SJCRH30 (cell line): ENCODE data around the gene SBK1. TPM values are rescaled to one million over a fixed set of nuclear protein-coding genes. Genes with fewer than 3 reads are reported as not detected.
A peak's percentile ranks its signal among the peaks of the same experiment; 100 is the strongest.

Experiments
- DNase-seq, 2 experiments: peaks; one replicate each; pipeline ENCODE4 v3.0.0-alpha.2; 2015 to 2020
- H3K27ac ChIP-seq: fragments of 250-450 bp; sonication (Bioruptor Pico); 2 replicates; pipeline ENCODE4 v1.5.1; 2020; ENCODE audit warnings: mild to moderate bottlenecking, moderate library complexity
- H3K27me3 ChIP-seq: fragments of 250-450 bp; sonication (Bioruptor Pico); 2 replicates; pipeline ENCODE4 v1.5.1; 2020; ENCODE audit warnings: mild to moderate bottlenecking, moderate library complexity
- H3K36me3 ChIP-seq: fragments of 250-450 bp; sonication (Bioruptor Pico); 2 replicates; pipeline ENCODE4 v1.5.1; 2020; ENCODE audit warnings: mild to moderate bottlenecking, moderate library complexity
- H3K4me1 ChIP-seq: fragments of 250-450 bp; sonication (Bioruptor Pico); 2 replicates; pipeline ENCODE4 v1.5.1; 2020; ENCODE audit warnings: mild to moderate bottlenecking, moderate library complexity
- H3K4me3 ChIP-seq: fragments of 250-450 bp; sonication (Bioruptor Pico); 2 replicates; pipeline ENCODE4 v1.5.1; 2020; ENCODE audit warnings: mild to moderate bottlenecking, moderate library complexity
- H3K9me3 ChIP-seq: fragments of 250-450 bp; sonication (Bioruptor Pico); replicated peaks from 2 replicates; pipeline ENCODE4 v1.5.1; 2020; ENCODE audit warnings: mild to moderate bottlenecking, moderate library complexity
- total RNA-seq: library from RNA; depleted of rRNA; stranded (reverse); fragments of >200 nt; shearing (Covaris generic); gene quantifications from 2 replicates; pipeline ENCODE4 v1.2.3, GENCODE V29; 2014

Gene SBK1
- total RNA-seq, 1 experiment from 2014 or later, result 0.59 TPM

DNA sequence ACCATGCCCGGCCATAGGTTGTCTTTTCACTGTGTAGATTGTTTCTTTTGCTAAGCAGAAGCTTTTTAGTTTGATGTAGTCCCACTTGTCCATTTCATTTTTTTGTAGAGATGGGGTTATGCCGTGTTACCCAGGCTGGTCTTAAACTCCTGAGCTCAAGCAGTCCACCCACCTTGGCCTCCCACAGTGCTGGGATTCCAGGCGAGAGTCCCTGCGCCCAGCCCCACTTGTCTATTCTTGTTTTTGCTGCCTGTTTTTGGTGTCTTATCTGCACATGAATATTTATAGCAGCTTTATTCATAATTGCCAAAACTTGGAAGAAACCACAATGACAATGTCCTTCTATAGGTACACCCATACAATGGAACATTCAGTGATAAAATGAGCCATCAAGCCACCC, 18.8 kb upstream of the SBK1 start:
- no peak for DNase-seq
- no peak overlapping the region for H3K27ac ChIP-seq
- no peaks in the 10 kb centered on the region for H3K4me1 ChIP-seq
- no peaks in the 10 kb centered on the region for H3K9me3 ChIP-seq
- peaks cover 4% of the 10 kb centered on the region; the same call in 1 of the 2 replicates for H3K27me3 ChIP-seq
- no peak overlapping the region for H3K4me3 ChIP-seq
- H3K36me3 ChIP-seq, result no peaks in the 10 kb centered on the region

- no peak overlapping the region for H3K27ac ChIP-seq
- H3K36me3 ChIP-seq, result no peaks in the 10 kb centered on the region
- H3K27me3 ChIP-seq, result peaks cover 4% of the 10 kb centered on the region; the same call in 1 of the 2 replicates
- no peak for DNase-seq
- H3K4me3 ChIP-seq, result no peak overlapping the region
- no peaks in the 10 kb centered on the region for H3K9me3 ChIP-seq
- H3K4me1 ChIP-seq, result no peaks in the 10 kb centered on the region
These were observed 17.6 kb upstream of the SBK1 start for GRCh38 chr16:28274676-28275075.

DNA sequence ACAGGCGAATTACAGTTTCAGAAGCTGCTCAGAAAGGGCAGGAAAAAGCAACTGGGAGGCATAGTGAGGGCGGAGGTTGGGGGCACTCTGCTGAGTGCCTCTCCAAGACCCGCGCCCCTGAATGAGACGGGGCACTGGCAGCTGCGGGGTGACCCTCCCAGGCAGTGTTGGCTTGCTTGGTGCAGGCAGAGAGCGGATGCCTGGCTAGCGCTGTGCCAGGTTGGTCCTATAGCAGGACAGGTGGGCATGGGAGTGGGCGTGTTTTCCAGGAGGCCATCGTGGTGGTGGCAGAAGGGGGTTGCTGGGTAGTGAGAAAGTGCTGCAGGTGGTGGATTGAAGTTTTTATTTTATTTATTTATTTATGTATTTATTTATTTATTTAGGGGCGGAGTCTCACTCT, 16.0 kb upstream of the SBK1 start:
- no peak overlapping the region for H3K4me3 ChIP-seq
- no peak for DNase-seq
- H3K27ac ChIP-seq, result no peak overlapping the region
- H3K4me1 ChIP-seq, result no peaks in the 10 kb centered on the region
- no peaks in the 10 kb centered on the region for H3K9me3 ChIP-seq
- peaks cover 4% of the 10 kb centered on the region; the same call in 1 of the 2 replicates for H3K27me3 ChIP-seq
- no peaks in the 10 kb centered on the region for H3K36me3 ChIP-seq

GRCh38 chr16:28277537-28278388, 14.6 kb upstream of the SBK1 start:
- Histone ChIP-seq H3K27ac (no peak overlapping the region), H3K27me3 (peaks cover 4% of the 10 kb centered on the region; the same call in 1 of the 2 replicates), H3K9me3 (no peaks in the 10 kb centered on the region), H3K36me3 (no peaks in the 10 kb centered on the region), H3K4me3 (peak overlapping the region; percentile 63), H3K4me1 (no peaks in the 10 kb centered on the region)
- peak; percentile 77 to 86 for DNase-seq

DNA sequence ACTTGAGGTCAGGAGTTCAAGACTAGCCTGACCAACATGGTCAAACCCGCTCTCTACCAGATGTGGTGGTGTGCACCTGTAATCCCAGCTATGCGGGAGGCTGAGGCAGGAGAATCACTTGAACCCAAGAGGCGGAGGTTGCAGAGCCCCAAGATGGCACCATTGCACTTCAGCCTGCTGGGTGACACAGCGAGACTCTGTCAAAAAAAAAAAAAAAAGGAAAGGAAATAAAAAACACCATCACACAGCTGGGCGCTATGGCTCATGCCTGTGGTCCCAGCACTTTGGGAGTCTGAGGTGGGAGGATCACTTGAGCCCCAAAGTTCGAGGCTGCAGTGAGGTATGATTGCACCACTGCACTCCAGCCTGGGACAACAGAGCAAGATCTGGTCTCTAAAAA, 13.3 kb upstream of the SBK1 start:
- H3K27me3 ChIP-seq, result no peaks in the 10 kb centered on the region; the same call in 1 of the 2 replicates
- H3K4me3 ChIP-seq, result no peak overlapping the region
- no peaks in the 10 kb centered on the region for H3K4me1 ChIP-seq
- H3K27ac ChIP-seq, result no peak overlapping the region
- no peaks in the 10 kb centered on the region for H3K36me3 ChIP-seq
- DNase-seq, result no peak
- H3K9me3 ChIP-seq, result no peaks in the 10 kb centered on the region

GRCh38 chr16:28280881-28281836, 11.2 kb upstream of the SBK1 start:
- Histone ChIP-seq H3K4me3 (no peak overlapping the region), H3K36me3 (no peaks in the 10 kb centered on the region), H3K27ac (no peak overlapping the region), H3K27me3 (no peaks in the 10 kb centered on the region; the same call in 1 of the 2 replicates), H3K4me1 (no peaks in the 10 kb centered on the region), H3K9me3 (no peaks in the 10 kb centered on the region)
- DNase-seq, result no peak

GRCh38 chr16:28282045-28282444, 10.3 kb upstream of the SBK1 start:
- no peaks in the 10 kb centered on the region for H3K9me3 ChIP-seq
- no peaks in the 10 kb centered on the region for H3K36me3 ChIP-seq
- no peak overlapping the region for H3K27ac ChIP-seq
- H3K4me1 ChIP-seq, result no peaks in the 10 kb centered on the region
- no peaks in the 10 kb centered on the region; the same call in 1 of the 2 replicates for H3K27me3 ChIP-seq
- DNase-seq, result no peak
- no peak overlapping the region for H3K4me3 ChIP-seq

- no peak for DNase-seq
- Histone ChIP-seq H3K9me3 (no peaks in the 10 kb centered on the region), H3K36me3 (no peaks in the 10 kb centered on the region), H3K4me3 (no peak overlapping the region), H3K27me3 (no peaks in the 10 kb centered on the region), H3K27ac (no peak overlapping the region), H3K4me1 (no peaks in the 10 kb centered on the region)
These were observed 9.2 kb upstream of the SBK1 start for GRCh38 chr16:28283173-28283572.

DNA sequence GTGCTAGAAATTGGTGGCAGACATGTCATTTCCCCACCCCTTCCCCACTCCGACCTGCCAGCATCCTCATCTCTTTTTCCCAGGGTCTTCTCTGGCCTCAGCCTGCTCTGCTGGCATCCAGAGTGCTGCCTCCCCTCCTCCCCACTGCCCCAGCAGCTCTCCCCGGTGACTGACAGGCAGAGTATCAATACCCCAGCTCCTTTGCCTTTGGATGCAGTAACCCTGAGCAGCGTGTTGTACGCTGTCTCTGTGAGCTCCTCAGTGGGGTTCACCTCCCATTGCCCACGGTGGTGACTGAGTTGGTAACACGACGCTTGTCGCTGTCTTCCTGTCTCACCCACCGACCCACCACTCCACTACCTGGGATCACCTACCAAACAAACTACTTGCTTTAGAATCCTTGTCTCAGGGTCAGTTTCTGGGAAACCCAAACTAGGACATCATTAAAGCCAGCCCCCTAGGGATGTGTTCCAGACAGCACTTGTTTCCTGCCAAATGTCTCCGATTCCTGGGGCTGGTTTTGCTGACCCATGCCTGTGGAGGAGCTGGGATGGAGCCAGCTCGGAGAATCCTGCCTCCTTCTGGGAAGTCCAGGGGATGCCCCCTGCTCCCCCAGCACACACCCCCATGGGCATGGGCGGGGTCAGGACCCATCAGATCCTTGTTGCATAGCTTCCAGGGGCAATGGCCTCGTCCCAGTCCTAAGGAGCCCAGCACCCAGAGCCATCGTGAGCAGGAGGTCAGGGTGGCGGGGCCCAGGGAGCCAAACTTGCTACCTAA, 8.3 kb upstream of the SBK1 start:
- H3K9me3 ChIP-seq, result no peaks in the 10 kb centered on the region
- no peak for DNase-seq
- no peak overlapping the region for H3K4me3 ChIP-seq
- no peaks in the 10 kb centered on the region for H3K27me3 ChIP-seq
- H3K4me1 ChIP-seq, result no peaks in the 10 kb centered on the region
- H3K27ac ChIP-seq, result no peak overlapping the region
- no peaks in the 10 kb centered on the region for H3K36me3 ChIP-seq

DNA sequence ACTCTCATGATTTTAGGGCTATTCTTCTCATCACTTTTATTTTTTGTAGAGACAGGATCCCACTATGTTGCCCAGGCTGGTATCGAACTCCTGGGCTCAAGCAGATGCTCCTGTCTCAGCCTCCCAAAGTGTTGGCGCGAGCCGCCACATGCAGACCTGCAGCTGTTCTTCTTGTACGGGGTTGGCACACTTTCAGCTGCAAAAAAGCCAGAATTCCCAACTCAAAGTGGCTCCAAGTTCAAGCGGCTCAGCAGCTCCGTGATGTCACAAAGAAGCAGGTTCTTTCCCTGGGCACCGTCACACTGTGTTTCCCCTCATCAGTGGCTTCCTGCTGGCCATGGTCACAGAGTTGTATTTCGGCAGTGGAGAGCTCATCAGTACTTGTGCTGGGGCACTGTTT, 6.7 kb upstream of the SBK1 start:
- no peak overlapping the region for H3K27ac ChIP-seq
- no peaks in the 10 kb centered on the region for H3K9me3 ChIP-seq
- DNase-seq, result no peak
- H3K36me3 ChIP-seq, result no peaks in the 10 kb centered on the region
- H3K4me1 ChIP-seq, result no peaks in the 10 kb centered on the region
- H3K27me3 ChIP-seq, result no peaks in the 10 kb centered on the region
- H3K4me3 ChIP-seq, result no peak overlapping the region

DNA sequence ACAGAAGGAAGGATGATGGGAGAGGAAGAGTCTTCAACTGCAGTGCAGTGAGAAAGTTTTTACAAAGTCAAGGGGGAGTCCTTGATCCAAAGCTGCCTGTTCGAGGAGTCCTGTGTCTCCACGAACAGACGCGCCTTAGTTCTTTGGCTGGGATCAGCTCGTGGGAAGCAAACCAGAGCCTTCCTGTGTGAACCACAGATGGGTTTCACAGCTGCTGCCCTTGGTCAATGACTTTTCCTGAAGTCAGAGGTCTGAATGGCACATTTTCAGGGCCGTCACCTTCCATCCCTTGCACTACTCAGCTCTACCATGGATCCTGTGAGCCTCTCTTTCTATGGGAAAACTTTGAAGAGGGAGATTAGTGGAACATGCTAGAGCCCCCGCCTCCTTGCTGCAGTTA, 4.2 kb upstream of the SBK1 start:
- no peak for DNase-seq
- Histone ChIP-seq H3K9me3 (no peaks in the 10 kb centered on the region), H3K36me3 (no peaks in the 10 kb centered on the region), H3K4me3 (no peak overlapping the region), H3K4me1 (no peaks in the 10 kb centered on the region), H3K27me3 (no peaks in the 10 kb centered on the region), H3K27ac (no peak overlapping the region)

DNA sequence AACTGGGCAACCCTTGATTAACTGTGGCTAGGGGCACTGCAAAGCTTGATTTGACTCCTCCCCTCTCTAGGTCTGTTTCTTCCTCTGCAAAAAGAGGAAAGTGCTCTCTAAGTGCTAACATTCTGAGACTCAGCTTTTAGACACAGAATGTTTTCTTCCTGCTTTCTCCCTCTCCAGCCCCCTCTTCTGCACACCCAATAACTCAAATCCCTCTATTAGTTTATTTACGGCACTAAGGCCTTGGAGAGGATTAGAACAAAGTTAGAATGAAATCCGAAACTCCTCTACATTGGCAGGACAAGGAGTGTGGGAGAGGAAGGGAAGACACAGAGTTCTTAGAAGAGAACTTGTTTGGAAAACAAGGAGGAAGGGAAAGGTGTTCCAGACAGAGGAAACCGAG, 3.3 kb upstream of the SBK1 start:
- Histone ChIP-seq H3K4me3 (no peak overlapping the region), H3K27me3 (no peaks in the 10 kb centered on the region), H3K36me3 (no peaks in the 10 kb centered on the region), H3K9me3 (no peaks in the 10 kb centered on the region), H3K4me1 (no peaks in the 10 kb centered on the region), H3K27ac (no peak overlapping the region)
- no peak for DNase-seq

- H3K27me3 ChIP-seq, result no peaks in the 10 kb centered on the region
These were observed 2.1 kb upstream of the SBK1 start for GRCh38 chr16:28289939-28290858.

GRCh38 chr16:28290859-28291254, 1.5 kb upstream of the SBK1 start:
- Histone ChIP-seq H3K4me3 (no peak overlapping the region), H3K9me3 (no peaks in the 10 kb centered on the region), H3K27ac (no peak overlapping the region), H3K36me3 (no peaks in the 10 kb centered on the region), H3K4me1 (no peaks in the 10 kb centered on the region), H3K27me3 (no peaks in the 10 kb centered on the region)
- no peak for DNase-seq

More at GRCh38 chr16:28289939-28290858, 2.1 kb upstream of the SBK1 start:
- DNase-seq, result no peak
- Histone ChIP-seq H3K4me1 (no peaks in the 10 kb centered on the region), H3K4me3 (no peak overlapping the region), H3K27ac (no peak overlapping the region), H3K36me3 (no peaks in the 10 kb centered on the region), H3K9me3 (no peaks in the 10 kb centered on the region)
